Omental fat pad (tissue), 4 donors: ENCODE results near the gene PHAF1. TPM values are rescaled to one million over a fixed set of nuclear protein-coding genes. Genes with fewer than 3 reads are reported as not detected.
"Not testable (repeated sequence)": the region's sequence is repeated elsewhere in the genome, so short reads cannot be mapped to it uniquely, and the experiment has no call there.

Experiments used
- ATAC-seq: fragments of 150-250 bp; one replicate; pipeline ENCODE4 v1.9.1; 2016; ENCODE audit warnings: mild to moderate bottlenecking, moderate library complexity; ENCODE audit not compliant: low FRiP score
- DNase-seq: peaks from one replicate; pipeline ENCODE4 v3.0.0-alpha.2; 2019; ENCODE audit warnings: low spot score
- CTCF ChIP-seq, 3 donors: fragments of 450-650 bp; IDR thresholded peaks; one replicate each; pipeline ENCODE4 v1.5.1; 2016 to 2017; ENCODE audit warnings: antibody characterized with exemption in 3 of 3, mild to moderate bottlenecking in 3 of 3, moderate library complexity in 2 of 3
- total RNA-seq, 4 donors: library from RNA; depleted of rRNA; stranded (reverse); fragments of >200 nt; gene quantifications; one replicate each; pipeline ENCODE4 v1.1.0, GENCODE V29; 2016

PHAF1 gene
- total RNA-seq, 4 donors from 2014 or later = 12.1 to 28.8 (median 16.4) TPM

DNA sequence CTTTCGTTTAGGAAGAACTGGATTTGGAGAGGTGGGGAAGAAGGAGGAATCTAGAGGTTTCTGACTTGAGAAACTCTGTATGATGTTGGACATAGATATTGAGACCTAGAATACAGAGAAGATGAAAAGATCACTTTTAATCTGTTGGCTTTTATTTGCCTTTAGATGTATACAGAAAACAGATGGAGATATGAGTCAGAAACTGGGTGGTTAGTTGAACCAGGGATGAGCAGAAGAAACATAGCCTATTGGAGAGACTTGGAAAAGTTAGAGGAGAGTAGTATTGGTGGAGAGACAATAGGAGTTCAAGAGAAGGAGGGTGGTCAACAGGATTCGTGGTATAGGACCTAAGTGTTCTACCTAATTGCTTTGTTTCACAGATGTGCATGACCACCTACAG, 5.1 kb downstream of the PHAF1 start:
- no peak for ATAC-seq
- no peak for TF ChIP-seq CTCF (IDR thresholded peaks at IDR 0.05)
- no peak for DNase-seq

DNA sequence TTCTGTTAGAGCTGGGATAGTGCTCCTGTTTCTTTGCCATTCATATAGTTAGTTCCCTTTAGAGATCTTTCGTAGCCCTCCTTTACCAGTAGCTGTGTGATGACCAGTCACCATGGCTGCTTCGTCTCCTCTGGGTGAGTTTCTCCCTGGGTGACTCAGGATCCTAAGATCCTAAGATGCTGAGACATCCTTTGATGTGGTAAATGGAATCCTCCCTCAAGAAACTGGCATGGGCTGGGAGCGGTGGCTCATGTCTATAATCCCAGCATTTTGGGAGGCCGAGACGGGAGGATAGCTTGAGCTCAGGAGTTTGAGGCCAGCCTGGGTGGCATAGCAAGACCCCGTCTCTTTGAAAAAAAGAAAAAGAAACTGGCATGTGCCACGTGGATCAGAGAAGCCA, 5.9 kb downstream of the PHAF1 start:
- DNase-seq (no peak), ATAC-seq (no peak)
- TF ChIP-seq CTCF (IDR thresholded peaks at IDR 0.05) = no peak

- no peak for TF ChIP-seq CTCF (IDR thresholded peaks at IDR 0.05)
- ATAC-seq (no peak), DNase-seq (no peak)
These were observed 6.9 kb downstream of the PHAF1 start for GRCh38 chr16:67116388-67117311.

- TF ChIP-seq CTCF (IDR thresholded peaks at IDR 0.05) = no peak
- ATAC-seq = no peak
- DNase-seq = no peak
These were observed 8.0 kb downstream of the PHAF1 start for GRCh38 chr16:67117716-67118115.

DNA sequence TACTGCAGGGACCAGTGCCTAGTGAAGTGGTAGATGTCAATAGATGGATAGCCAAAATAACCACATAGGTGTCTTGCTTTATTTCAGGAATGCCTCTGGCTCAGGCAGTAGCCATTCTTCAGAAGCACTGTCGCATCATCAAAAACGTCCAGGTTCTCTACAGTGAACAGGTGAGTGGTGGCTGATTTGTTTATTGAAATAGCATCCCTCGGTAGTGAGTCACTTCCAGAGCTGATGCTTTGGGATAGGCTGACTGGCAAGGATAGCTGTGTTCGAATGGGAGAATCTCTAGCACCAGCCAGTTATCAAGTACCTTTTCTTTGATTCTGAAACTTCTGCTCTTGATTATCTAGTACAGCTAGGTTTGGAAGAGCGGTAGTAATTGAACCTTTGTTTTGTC, 10.3 kb downstream of the PHAF1 start:
- TF ChIP-seq CTCF (IDR thresholded peaks at IDR 0.05) = no peak
- DNase-seq = no peak
- no peak for ATAC-seq

- DNase-seq, ATAC-seq: not testable (repeated sequence)
These were observed 13.1 kb downstream of the PHAF1 start for GRCh38 chr16:67122799-67123198.

DNA sequence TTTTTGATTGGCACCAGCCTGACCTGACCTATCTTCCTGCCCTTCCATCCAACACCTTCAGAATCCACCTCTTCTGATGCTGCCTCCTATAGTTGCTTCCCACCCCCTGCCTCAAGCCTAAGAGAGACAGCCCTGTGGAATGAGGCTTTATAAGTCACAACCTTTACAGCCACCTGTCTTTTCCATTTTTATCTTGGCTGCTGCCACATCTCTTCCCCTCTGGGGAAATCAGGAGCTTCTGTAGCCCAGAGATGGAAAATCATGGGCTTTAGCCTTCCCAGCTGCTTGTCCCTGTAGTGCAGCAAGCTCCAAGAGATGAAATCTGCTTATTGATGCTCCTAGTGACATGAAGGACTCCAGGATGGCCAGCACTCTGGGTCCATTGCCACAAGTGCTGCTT, 18.7 kb downstream of the PHAF1 start:
- ATAC-seq (no peak), DNase-seq (no peak)

More for the DNA sequence above, 18.7 kb downstream of the PHAF1 start:
- no peak for TF ChIP-seq CTCF (IDR thresholded peaks at IDR 0.05)
